Stimulated activated CD4-positive, alpha-beta T cell treated with anti-CD3 and anti-CD28 coated beads, TNF-alpha, amount 100 ng/mL, for 1 hour (primary cell): Measurements from ENCODE around the gene IFT122.
"Not testable (repeated sequence)": the region's sequence is repeated elsewhere in the genome, so short reads cannot be mapped to it uniquely, and the experiment has no call there.

Source experiments
- DNase-seq, 3 donors: peaks; one replicate each; pipeline ENCODE4 v3.0.0-alpha.2; 2020; ENCODE audit warnings: low read depth in 3 of 3, low spot score in 1 of 3

Gene IFT122

GRCh38 chr3:129473067-129473768 lies 33.2 kb downstream of the IFT122 start:
- no peak for DNase-seq

DNA sequence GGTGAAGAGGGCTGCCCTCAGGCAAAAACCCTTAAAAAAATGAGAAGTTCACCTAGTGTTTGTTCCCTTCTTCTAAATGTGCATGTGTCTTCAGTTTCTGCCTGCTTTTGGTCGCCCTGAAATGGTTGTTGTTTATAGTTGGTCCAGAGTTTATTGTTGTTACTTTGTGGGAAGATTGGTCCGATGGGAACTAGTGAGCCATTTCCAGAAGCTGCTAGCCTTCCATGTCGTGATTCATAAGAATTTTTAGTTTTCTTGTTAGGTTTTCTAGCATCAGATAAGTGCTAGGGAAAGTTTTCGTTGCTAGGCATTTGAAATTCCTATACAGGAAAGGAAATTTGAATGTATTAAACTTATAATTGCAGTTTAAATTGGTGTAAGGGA lies 33.7 kb downstream of the IFT122 start:
- no peak for DNase-seq

- no peak for DNase-seq
Observed at GRCh38 chr3:129474984-129475804, 35.2 kb downstream of the IFT122 start.

GRCh38 chr3:129475863-129476262 lies 35.8 kb downstream of the IFT122 start:
- DNase-seq: no peak

DNA sequence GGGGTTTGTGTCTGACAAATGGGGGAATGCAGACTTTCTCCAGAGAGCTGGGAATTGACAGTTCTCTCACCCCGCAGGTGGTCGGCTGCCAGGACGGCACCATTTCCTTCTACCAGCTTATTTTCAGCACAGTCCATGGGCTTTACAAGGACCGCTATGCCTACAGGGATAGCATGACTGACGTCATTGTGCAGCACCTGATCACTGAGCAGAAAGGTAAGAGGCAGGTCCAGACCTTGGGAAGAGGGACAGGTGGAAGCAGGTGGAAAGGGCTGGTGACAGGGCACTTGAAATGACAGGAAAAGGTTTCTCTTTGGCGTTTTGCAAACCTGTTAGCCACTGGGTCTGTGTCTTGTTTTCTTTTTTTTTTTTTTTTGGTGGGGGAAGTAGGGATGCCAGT lies 36.6 kb downstream of the IFT122 start:
- no peak for DNase-seq

DNA sequence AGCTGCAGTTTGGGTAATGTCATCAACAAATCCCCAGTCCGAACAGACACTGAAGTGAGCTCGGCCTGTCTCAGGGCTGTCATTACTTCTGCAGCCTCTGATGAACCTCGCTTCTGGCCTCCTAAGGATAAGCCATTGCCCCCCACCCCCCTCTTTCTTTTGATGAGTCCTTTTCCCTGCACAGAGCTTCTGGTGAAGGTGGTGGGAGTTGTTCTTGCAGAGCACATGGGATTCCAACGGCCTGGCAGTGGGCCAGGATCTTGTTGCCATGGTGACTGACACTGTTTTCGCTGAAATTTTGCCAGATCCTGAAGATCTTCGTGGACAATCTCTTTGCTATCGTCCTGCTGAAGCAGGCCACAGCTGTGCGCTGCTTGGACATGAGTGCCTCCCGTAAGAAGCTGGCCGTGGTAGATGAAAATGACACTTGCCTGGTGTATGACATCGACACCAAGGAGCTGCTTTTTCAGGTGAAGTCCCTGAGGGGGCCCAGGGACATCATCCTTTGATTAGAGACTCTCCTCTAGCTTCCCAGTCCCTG lies 41.3 kb downstream of the IFT122 start:
- DNase-seq: not testable (repeated sequence)

DNA sequence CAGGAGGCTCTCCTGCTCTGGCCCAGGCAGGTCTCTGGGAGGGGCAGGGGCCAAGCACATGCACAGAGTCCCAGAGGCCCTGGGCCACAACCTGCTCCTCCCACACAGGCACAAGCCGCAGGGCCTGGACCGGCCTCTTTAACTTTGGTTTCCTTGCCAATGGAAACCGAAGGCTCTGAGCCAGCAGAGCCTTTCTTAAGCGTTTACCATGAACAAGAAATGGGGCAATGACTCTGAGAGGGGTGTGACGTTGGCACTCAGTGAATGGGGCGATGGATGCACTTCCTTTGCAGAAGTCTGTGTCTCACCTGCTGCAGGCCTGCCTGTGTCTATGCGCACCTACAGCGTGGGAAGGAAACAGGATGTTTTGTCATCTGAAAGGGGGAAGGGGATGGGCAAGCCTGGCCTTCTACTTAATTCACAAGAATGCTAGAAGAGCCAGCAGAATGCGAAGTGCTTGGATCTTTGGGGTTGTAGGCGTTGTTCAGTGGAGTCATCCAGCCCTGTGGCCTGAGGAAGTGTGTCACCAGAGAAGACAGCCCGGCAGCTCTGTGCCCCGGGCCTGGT lies 41.8 kb downstream of the IFT122 start:
- peak; percentile 4 to 29 (median 9) for DNase-seq

DNA sequence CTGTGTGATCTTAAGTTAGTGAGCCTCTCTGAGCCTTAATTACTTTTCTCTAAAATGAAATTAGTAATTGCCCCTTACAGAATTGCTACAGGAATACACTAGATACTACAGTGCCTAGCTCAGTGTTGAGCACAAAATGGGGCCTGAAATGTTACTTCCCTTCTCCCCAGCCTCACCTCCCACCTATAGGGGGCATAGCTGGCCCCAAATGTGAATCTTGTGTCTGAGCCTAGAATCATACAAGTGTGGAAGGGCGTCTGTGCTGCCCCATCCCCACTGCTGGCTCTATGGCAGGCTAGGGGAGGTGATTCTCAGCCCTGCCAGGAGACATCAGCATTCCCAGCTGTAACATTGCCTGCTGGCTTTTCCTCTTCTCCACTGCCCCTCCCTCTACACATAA lies 42.7 kb downstream of the IFT122 start:
- no peak for DNase-seq

DNA sequence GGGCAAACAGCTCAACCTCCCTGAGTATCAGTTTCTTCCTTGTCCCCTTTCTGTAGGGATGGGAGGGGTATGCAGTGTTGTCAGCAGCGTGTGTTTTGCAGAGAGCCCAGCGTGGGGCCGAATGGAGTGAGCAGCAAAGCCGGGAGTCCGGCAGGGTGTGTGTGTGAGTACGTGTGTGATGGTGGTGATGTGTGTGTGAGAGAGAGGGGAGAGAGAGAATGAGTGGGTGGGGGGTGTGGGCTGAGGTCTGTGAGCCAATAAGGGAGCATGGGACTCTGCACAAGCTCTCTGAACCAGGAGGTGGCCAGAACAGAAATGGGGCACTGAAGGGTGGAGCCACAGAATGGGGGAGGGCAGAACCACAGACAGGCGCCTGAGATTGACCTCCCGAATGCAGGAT lies 43.8 kb downstream of the IFT122 start:
- DNase-seq: no peak

- not testable (repeated sequence) for DNase-seq
Observed at GRCh38 chr3:129485146-129485545, 45.1 kb downstream of the IFT122 start.

DNA sequence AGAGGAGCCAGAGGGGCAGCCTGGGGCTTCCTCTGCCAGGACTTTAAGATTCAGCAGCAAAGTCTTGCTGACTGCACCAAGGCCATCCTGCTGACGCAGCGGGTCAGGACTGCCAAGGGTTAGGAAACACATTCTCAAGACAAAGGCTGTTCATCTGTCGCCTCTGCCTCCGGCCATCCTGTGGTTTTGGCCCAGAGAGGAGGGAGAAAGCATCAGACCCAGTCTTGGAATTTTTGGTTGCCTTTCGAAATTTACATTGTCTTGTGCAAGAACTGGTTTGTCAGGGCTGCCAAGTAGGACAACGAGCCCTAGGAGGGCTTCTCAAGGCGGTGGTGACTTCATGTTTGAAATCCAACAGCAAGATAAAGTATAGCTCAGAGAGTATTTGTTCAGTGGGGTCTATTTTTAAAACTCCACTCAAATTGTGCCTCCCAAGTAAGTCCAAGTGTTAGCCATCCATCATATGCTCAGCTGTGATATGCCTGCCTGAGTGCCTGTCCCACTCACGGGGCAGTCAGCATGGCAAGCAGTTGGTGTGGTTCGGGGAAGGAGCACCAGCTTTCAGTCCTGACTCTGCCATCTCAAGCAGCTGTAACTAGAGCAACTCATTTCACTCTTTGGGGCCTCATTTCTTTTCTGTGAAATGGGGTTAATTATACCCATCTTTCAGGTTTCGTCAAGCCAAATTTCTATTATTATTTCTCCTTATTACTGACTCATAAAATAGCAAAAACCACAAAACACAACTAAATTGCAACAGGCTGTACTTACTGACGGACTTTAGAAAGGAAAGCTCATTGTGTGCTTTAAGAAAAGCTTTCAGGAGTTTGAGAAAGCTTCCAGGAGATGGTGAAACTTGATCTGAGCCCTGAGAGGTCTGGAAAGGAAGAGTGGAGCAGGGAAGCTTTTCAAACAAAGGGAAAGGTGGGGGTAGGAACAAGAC lies 46.0 kb downstream of the IFT122 start:
- no peak for DNase-seq

DNA sequence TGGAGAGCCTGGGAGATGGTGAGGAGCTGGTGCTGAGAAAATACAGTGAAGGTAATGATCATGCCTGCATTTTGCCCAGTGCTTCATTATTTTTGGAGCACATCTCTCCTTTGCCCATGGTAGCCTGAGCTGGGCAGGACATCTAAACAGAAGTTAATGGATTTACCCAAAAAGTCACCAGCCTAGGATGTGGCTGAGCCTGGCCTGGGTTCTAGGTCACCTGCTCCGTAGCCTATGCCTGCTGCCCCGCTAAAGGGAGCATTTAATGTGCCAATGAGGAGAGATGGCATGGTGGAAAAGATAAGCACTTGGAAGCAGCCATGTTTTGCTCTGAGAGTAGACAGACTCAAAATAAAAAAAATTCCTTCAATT lies 46.6 kb downstream of the IFT122 start:
- DNase-seq: no peak

DNA sequence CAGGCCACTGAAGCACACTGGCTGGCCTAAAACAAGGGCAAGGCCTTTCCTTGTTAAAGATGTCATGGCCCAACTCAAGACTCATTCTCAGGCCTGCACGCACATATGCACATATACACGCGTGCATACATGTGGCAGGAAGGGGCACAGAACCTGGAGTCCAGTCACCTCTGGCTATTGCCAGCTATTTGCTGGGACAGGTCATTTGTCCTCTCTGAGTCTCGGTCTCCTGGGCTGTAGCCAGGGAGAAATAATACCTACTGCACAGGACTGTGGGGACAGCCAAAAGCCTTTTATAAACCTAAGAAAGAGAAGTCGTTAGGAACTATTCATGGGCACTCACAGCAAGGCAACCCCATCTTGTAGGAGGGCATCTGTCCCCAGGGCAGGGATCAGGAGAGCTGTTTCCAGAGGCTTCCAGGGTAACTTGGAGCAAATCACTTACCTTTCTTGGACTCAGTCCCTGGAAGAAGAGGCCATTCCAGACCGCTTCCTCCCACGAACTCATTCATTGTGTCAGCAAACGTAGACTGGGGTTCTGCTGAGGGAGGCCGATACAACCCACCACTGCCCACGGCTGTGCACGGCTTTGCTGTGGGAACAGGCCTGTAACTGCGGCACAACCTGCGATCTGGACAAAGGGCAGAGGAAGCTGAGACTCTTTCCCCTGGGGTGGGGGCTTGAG lies 47.3 kb downstream of the IFT122 start:
- DNase-seq: no peak

- DNase-seq: not testable (repeated sequence)
Observed at GRCh38 chr3:129487868-129488335, 47.9 kb downstream of the IFT122 start.

DNA sequence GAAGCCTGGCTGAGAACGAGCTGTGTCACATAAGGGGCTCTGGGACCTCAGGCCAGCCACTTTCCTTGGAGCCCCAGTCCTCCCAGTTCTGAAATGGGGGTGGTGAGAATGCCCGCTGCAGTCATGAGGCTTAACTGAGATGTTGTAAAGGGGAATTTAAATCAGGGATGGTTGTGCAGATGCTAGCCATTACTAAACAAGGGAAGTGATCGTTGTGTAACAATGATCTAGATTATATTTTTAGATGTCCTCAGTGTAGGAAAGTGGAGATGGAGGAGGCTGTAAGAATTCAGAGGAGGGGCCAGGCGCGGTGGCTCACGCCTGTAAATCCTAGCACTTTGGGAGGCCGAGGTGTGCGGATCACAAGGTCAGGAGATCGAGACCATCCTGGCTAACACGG lies 49.2 kb downstream of the IFT122 start:
- not testable (repeated sequence) for DNase-seq

- peak in 2 of 3 donors; percentile 17 for DNase-seq
Observed at GRCh38 chr3:129490273-129490675, 50.2 kb downstream of the IFT122 start.

DNA sequence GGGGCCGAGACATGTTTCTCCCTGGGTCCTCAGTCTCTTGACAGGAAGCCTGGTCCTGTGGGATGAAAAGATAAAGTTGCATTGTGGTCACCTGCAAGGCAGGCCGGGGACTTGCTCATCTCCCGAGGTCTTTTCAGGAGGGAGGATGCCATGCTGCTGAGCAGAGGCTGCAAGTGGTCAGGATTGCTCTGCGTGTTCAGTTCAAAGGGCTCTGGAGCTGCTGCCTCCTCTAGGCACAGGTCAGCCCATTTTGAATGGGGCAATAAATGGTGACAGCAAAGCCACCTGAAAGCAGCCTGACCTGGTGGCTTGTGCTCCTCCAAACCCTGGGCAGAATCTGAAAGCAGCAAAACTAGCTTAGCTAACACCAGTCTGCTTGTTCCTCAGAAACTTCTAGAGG lies 51.1 kb downstream of the IFT122 start:
- not testable (repeated sequence) for DNase-seq

GRCh38 chr3:129491794-129492193 lies 51.8 kb downstream of the IFT122 start:
- DNase-seq: no peak

DNA sequence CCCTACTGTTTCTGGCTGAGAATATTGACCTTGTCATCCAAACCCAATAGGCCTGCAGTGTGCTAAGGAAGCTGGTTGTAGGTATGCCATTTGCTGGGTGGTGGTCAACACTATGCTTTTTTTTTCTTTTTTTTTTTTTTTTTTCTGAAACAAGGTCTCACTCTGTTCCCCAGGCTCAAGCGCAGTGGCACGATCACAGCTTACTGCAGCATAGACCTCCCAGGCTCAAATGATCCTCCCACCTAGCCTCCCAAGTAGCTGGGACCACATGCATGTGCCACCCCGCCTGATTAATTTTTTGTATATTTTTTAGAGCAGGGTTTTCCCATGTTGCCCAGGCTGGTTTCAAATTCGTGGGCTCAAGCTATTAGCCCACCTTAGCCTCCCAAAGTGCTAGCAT lies 52.7 kb downstream of the IFT122 start:
- DNase-seq: no peak

DNA sequence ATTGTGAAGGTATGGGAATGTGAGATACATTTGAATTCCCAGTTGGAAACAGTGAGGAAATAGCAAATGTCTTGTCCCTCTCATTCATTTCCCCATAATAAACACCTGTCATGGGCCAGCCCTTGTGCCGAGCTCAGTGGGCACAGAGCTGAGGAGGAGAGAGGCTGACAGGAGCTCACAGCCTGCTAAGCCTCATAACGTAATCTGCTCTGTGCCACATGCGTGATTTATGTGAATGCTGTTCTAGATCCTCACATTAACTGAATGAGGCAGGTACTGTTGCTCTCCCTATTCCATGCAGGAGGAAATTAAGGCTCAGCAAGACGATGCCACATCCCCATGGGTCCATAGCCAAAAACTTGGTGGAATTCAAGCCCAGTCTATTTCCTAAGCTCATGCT lies 53.2 kb downstream of the IFT122 start:
- no peak for DNase-seq
